GM10248 (cell line): Measurements from ENCODE around the gene UGT1A6.

Source experiments
- CTCF ChIA-PET: fragments of 300-600 bp; sonication (Branson Sonifier 250); formaldehyde crosslinking; extraction: SDS; loops from one replicate; lab custom pipeline; 2021; ENCODE audit warnings: antibody characterized with exemption; lab: Yijun Ruan, JAX
- POLR2A ChIA-PET: fragments of 350-650 bp; sonication (Branson Sonifier 250); formaldehyde crosslinking; extraction: SDS; loops from one replicate; lab custom pipeline; 2020; ENCODE audit warnings: antibody characterized with exemption; lab: Yijun Ruan, JAX
- DNase-seq: peaks from one replicate; pipeline ENCODE4 v3.0.0; 2012; ENCODE audit errors: extremely low spot score
- TF ChIP-seq, protein P1 (sequence below): IDR thresholded peaks from 2 replicates; pipeline ENCODE4 v1.5.1; 2012; ENCODE audit warnings: mild to moderate bottlenecking, low read depth; ENCODE audit errors: extremely low read depth, missing control alignments, control extremely low read depth

UGT1A6 gene

DNA sequence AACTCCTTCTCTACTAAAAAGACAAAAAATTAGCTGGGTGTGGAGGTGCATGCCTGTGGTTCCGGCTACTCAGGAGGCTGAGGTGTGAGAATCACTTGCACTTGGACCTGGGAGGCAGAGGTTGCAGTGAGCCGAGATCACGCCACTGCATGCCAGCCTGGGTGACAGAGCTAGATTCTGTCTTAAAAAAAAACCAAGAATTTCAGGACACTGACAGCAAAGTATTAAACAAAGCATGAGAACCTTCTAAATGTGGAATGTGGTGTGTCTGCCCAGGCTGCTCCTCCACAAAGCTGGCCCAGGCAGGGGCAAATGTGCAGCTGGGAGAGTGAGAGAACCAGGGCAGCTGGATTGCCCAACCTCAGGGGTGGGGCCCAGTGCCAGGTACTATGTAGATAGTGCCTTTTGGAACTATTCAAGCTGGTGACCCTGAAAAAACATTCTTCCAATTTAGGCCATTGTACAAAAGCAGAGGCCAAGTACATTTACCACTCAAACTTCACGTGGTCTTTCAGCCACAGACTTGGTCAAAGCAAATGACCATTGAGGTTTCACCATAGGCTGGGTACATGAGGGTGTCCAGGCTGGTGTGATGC, 13.3 kb downstream of the UGT1A6 start:
- no peak for DNase-seq
- POLR2A ChIA-PET = no interaction called here
- CTCF ChIA-PET = interaction anchor here (1.0 to 1.5 kb wide), 2 partner anchors 10 to 11 kb away, joined by 3 read pairs; no protein-coding TSS in a partner anchor
- TF ChIP-seq, protein P1, sequence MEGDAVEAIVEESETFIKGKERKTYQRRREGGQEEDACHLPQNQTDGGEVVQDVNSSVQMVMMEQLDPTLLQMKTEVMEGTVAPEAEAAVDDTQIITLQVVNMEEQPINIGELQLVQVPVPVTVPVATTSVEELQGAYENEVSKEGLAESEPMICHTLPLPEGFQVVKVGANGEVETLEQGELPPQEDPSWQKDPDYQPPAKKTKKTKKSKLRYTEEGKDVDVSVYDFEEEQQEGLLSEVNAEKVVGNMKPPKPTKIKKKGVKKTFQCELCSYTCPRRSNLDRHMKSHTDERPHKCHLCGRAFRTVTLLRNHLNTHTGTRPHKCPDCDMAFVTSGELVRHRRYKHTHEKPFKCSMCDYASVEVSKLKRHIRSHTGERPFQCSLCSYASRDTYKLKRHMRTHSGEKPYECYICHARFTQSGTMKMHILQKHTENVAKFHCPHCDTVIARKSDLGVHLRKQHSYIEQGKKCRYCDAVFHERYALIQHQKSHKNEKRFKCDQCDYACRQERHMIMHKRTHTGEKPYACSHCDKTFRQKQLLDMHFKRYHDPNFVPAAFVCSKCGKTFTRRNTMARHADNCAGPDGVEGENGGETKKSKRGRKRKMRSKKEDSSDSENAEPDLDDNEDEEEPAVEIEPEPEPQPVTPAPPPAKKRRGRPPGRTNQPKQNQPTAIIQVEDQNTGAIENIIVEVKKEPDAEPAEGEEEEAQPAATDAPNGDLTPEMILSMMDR = no peak

DNA sequence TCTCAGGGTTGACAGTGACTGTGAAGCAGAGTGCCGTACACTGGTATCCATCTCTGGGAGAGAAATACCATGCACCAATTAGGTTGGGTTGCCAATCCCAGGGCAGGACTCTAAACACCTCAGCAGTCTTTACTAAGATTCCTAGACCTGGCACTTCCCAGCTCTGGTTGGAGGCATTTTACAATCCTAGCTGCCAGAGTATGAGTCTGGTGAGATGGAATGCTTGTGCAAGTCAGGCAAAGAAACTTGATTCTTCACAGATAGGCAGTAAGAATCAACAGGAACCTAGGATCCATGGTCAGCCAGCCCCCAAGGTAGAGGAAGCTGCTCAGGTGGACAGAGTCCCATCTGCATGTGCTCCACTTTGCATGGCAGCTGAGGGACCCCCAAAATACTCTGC, 14.0 kb downstream of the UGT1A6 start:
- POLR2A ChIA-PET = no interaction called here
- CTCF ChIA-PET = interaction anchor here (1.0 to 1.5 kb wide), 2 partner anchors 9 to 11 kb away, joined by 3 read pairs; no protein-coding TSS in a partner anchor
- no peak for DNase-seq
- TF ChIP-seq, protein P1 = no peak

DNA sequence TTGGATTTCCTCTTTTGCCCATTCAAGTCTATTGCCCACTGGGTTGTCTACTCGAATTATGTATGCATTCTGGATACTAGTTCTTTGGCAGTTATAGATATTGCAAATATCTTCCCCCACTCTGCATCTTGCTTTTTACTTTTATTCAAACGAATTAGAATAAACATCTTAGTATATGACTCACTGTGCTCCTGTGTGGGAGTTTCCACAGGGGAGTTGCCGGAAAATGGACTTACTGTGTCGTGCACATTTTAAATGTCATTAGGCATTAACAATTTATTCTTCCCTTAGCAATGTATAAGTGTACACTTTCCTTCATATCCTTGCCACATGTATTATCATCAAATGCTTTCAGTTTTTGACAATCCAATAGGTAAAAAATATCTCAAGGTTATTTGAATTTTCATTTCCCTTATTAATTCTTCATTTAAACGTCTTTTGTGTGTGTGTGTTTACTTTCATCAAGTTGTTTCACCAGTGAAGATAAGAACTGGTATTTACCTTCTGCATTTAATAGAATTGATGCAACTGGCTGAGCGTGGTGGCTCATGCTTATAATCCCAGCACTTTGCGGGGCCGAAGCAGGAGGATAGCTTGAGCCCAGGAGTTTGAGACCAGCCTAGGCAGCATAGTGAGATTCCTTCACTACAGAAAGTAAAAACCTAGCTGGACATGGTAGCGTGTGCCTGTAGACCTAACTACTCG, 15.4 kb downstream of the UGT1A6 start:
- no peak for DNase-seq
- ChIA-PET CTCF (interaction anchor here (0.8 kb wide), 1 partner anchor 11 kb away, joined by 4 read pairs; no protein-coding TSS in a partner anchor), POLR2A (no interaction called here)
- TF ChIP-seq, protein P1 = no peak

DNA sequence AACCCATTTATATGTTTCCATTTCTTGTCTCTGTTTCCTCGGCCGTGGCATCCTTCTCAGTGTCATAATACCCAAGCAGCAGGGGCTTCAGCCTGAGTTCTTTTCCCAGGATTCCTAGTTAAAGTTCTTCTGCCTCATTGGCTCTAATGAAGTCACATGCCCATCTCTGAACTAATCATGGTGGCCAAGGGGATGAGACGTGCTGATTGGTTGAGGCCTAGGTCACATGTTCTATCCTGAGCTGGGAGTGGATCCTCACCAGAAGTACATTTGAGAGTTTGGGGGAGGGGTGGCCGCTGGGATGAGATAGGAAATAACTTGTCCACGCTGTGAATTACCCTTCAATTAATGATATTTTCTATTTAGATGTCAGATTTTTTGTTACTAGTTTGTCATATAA, 16.3 kb downstream of the UGT1A6 start:
- DNase-seq = no peak
- ChIA-PET CTCF (interaction anchor here (0.8 kb wide), 1 partner anchor 12 kb away, joined by 4 read pairs; no protein-coding TSS in a partner anchor), POLR2A (no interaction called here)
- TF ChIP-seq, protein P1 = no peak

DNA sequence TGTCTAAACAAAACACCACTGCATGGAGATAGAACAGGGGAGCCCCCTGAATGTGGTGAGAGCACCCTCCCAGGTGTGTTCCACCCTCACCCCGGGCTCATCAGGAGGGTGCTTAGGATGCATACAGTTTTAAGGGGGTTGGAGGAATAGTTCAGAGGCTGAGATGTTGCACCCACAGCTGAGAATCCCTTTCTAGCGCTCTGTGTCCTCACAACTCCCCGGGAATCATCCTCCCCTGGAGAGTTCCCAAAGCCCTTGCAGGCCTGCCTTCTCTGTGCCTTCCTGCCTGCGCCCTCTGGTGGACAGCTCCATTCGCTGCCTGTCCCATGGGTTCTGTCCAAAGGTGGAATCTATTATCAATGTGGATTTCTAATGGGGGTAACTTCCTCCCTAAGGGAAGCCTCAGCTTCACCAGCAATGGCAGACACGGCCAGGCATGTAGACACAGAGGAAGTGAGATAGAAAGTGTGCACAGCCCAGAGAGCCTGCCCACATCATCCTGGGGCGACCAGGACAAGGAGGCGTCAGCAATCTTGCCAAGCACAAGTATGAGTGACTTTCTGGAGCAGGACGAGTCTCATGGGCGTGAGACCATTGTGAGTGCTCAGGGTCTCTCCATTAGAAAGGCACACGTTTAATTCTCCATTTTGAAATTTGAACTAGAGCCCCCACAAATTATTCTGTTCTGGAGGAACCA, 18.8 kb downstream of the UGT1A6 start:
- POLR2A ChIA-PET = no interaction called here
- CTCF ChIA-PET = interaction anchor here (0.6 to 2.5 kb wide), 14 partner anchors 9 to 307 kb away, joined by 3 to 25 read pairs (median 4); no protein-coding TSS in a partner anchor
- peak; percentile 69 for DNase-seq
- TF ChIP-seq, protein P1 = peak; percentile 89

DNA sequence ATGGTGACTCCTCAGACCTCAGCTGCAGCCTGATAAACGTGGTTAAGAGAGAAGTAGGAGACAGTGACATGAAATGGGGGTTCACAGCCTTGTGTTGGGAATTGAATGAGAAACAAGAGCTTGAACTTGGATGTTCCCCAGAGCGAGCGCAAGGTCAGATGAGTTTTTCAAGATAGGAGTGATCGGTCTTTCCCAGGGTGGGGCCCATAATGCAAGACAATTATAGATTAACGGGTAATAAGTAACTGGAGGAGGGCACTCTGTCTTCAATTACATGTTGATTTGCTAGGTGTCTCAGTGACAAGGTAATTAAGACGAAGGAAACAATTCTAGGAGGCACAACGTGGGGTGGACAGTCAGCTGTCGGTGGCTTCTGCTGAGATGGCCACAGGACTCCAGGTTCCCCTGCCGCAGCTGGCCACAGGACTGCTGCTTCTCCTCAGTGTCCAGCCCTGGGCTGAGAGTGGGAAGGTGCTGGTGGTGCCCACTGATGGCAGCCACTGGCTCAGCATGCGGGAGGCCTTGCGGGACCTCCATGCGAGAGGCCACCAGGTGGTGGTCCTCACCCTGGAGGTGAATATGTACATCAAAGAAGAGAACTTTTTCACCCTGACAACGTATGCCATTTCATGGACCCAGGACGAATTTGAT, 20.0 kb downstream of the UGT1A6 start, which contains the start of gene UGT1A5:
UGT1A5 (plus strand) TSS at position 297 of the 651 bp plus-strand sequence; CDS start at position 382, 85 bp downstream.
- ChIA-PET POLR2A (no interaction called here), CTCF (interaction anchor here (1.2 to 2.5 kb wide), 5 partner anchors 9 to 309 kb away, joined by 3 to 25 read pairs (median 6); no protein-coding TSS in a partner anchor)
- no peak for DNase-seq
- TF ChIP-seq, protein P1 = no peak
